NB4 (cell line): Measurements from ENCODE around the gene UPK3B.
"Not testable (repeated sequence)": the region's sequence is repeated elsewhere in the genome, so short reads cannot be mapped to it uniquely, and the experiment has no call there.

ENCODE experiments used
- MYC ChIP-seq: IDR thresholded peaks from 2 replicates; pipeline ENCODE4 v1.6.1; 2011; ENCODE audit warnings: low read depth, low read length
- POLR2A ChIP-seq: IDR thresholded peaks from 2 replicates; pipeline ENCODE4 v1.6.1; 2011; ENCODE audit warnings: mild to moderate bottlenecking; ENCODE audit not compliant: insufficient read length; ENCODE audit errors: extremely low read depth
- TF ChIP-seq, protein P1 (sequence below): IDR thresholded peaks from one replicate; pipeline ENCODE4 v1.5.1; 2012; ENCODE audit warnings: low read depth, low read length

DNA sequence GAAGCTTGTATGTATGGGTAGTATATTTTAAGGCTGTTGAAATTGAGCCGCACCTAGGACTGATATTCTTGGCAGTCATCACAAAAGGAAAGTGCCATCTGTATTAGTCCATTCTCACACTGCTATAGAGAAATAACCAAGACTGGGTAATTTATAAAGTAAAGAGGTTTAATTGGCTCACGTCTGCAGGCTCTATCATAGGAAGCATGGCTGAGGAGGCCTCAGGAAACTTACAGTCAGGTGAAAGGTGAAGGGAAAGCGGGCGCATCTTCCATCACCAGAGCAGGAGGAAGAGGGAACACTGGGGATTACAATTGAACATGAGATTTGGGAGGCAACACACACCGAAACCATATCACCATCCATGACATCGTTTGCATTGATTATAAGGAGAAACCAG, 41.6 kb downstream of the UPK3B start:
- TF ChIP-seq MYC, POLR2A: not testable (repeated sequence)
- TF ChIP-seq, protein P1, sequence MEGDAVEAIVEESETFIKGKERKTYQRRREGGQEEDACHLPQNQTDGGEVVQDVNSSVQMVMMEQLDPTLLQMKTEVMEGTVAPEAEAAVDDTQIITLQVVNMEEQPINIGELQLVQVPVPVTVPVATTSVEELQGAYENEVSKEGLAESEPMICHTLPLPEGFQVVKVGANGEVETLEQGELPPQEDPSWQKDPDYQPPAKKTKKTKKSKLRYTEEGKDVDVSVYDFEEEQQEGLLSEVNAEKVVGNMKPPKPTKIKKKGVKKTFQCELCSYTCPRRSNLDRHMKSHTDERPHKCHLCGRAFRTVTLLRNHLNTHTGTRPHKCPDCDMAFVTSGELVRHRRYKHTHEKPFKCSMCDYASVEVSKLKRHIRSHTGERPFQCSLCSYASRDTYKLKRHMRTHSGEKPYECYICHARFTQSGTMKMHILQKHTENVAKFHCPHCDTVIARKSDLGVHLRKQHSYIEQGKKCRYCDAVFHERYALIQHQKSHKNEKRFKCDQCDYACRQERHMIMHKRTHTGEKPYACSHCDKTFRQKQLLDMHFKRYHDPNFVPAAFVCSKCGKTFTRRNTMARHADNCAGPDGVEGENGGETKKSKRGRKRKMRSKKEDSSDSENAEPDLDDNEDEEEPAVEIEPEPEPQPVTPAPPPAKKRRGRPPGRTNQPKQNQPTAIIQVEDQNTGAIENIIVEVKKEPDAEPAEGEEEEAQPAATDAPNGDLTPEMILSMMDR: not testable (repeated sequence)
